HCT116 (cell line): ENCODE measurements around the gene KRT33B. TPM values are rescaled to one million over a fixed set of nuclear protein-coding genes. Genes with fewer than 3 reads are reported as not detected.
A peak's percentile ranks its signal among the peaks of the same experiment; 100 is the strongest.

ENCODE experiments used
- ATAC-seq: fragments of 200-7000 bp; cut with Tn5 transposase; 2 replicates; pipeline ENCODE4 v1.9.1; 2020; ENCODE audit warnings: mild to moderate bottlenecking, moderate library complexity
- BruUV-seq: library from RNA; stranded (reverse); fragments of 400-500 nt; replicated peaks from 2 replicates; lab custom pipeline; 2021; lab: Mats Ljungman, UMichigan
- CTCF ChIA-PET: fragments of 300-600 bp; sonication (Branson Sonifier 250); formaldehyde crosslinking; loops from one replicate; lab custom pipeline; 2021; ENCODE audit warnings: antibody characterized with exemption; lab: Charles Lee
- POLR2A ChIA-PET: fragments of 300-600, 350-600 bp; sonication (Branson Sonifier 250); formaldehyde crosslinking; loops from one replicate; lab custom pipeline; 2021; ENCODE audit warnings: antibody characterized with exemption; lab: Charles Lee
- RAD21 ChIA-PET, 2 experiments: fragments of 300-600 bp; sonication (Branson Sonifier 250); formaldehyde crosslinking; loops; one replicate each; lab custom pipeline; 2023; ENCODE audit warnings: low total read pairs in 2 of 2; ENCODE audit not compliant: uncharacterized antibody in 2 of 2, unreplicated experiment in 2 of 2, low non-redundant PET in 1 of 2; lab: Charles Lee
- DNase-seq: peaks from one replicate; pipeline ENCODE4 v3.0.0-alpha.2; 2010; ENCODE audit warnings: low read depth, low spot score
- H2AFZ ChIP-seq: fragments of 200-600 bp; shearing (Covaris generic), sonication (generic); 2 replicates; pipeline ENCODE4 v1.6.1; 2017; ENCODE audit warnings: low read depth, mixed run types, mixed read lengths, antibody characterized with exemption, low read length; ENCODE audit not compliant: poor library complexity, severe bottlenecking
- H3K27ac ChIP-seq: 2 replicates; pipeline ENCODE4 v1.5.1; 2012; ENCODE audit warnings: low read depth, low read length
- H3K27me3 ChIP-seq: fragments of 200-600 bp; sonication (generic); 2 replicates; pipeline ENCODE4 v1.6.1; 2016; ENCODE audit warnings: mixed run types, low read length, mixed read lengths; ENCODE audit not compliant: insufficient read depth
- H3K36me3 ChIP-seq, 2 experiments: fragments of 200-500 bp in 1 of 2; fragments of 200-600 bp in 1 of 2; sonication (Bioruptor generic) in 1 of 2; sonication (generic) in 1 of 2; 2 replicates each; pipeline versions ENCODE4 v1.5.1 to v1.6.1; 2014 to 2016; ENCODE audit warnings: low read length in 2 of 2, inconsistent platforms in 1 of 2, mixed read lengths in 1 of 2, mixed run types in 1 of 2; ENCODE audit not compliant: insufficient read depth in 2 of 2, control insufficient read depth in 1 of 2
- H3K4me1 ChIP-seq, 2 experiments: fragments of 200-600 bp in 1 of 2; sonication (generic) in 1 of 2; 2 replicates each; pipeline versions ENCODE4 v1.5.1 to v1.6.1; 2012 to 2017; ENCODE audit warnings: low read length in 2 of 2, inconsistent platforms in 1 of 2, mild to moderate bottlenecking in 1 of 2, mixed read lengths in 1 of 2, mixed run types in 1 of 2, moderate library complexity in 1 of 2; ENCODE audit not compliant: insufficient read depth in 2 of 2, control insufficient read depth in 1 of 2
- H3K4me2 ChIP-seq: fragments of 200-600 bp; sonication (generic); 2 replicates; pipeline ENCODE4 v1.6.1; 2017; ENCODE audit warnings: mixed run types, low read length, mixed read lengths
- H3K4me3 ChIP-seq, 2 experiments: fragments of 200-600 bp in 1 of 2; sonication (generic) in 1 of 2; replicated peaks in 1 of 2; 2 replicates each; pipeline ENCODE4 v1.5.1; 2011 to 2016; ENCODE audit warnings: low read length in 2 of 2, control low read depth in 1 of 2, low read depth in 1 of 2, mild to moderate bottlenecking in 1 of 2, mixed read lengths in 1 of 2, mixed run types in 1 of 2
- H3K79me2 ChIP-seq: fragments of 200-600 bp; sonication (generic); 2 replicates; pipeline ENCODE4 v1.6.1; 2017; ENCODE audit warnings: mild to moderate bottlenecking, mixed run types, low read length, moderate library complexity, mixed read lengths; ENCODE audit not compliant: insufficient read depth
- H3K9ac ChIP-seq: fragments of 200-600 bp; sonication (generic); 2 replicates; pipeline ENCODE4 v1.6.1; 2016; ENCODE audit warnings: low read length, mixed read lengths
- H3K9me2 ChIP-seq: fragments of 200-600 bp; sonication (generic), shearing (Covaris generic); 2 replicates; pipeline ENCODE4 v1.6.1; 2017; ENCODE audit warnings: mixed run types, mild to moderate bottlenecking, moderate library complexity; ENCODE audit not compliant: insufficient read depth
- H3K9me3 ChIP-seq, 2 experiments: fragments of 200-500 bp in 1 of 2; fragments of 200-600 bp in 1 of 2; sonication (Bioruptor generic) in 1 of 2; sonication (generic) in 1 of 2; 2 replicates each; pipeline ENCODE4 v1.6.1; 2014 to 2017; ENCODE audit warnings: low read length in 2 of 2, mixed read lengths in 2 of 2, inconsistent platforms in 1 of 2, low read depth in 1 of 2, mild to moderate bottlenecking in 1 of 2, mixed run types in 1 of 2, moderate library complexity in 1 of 2; ENCODE audit not compliant: control insufficient read depth in 1 of 2, insufficient read depth in 1 of 2
- H4K20me1 ChIP-seq: fragments of 200-600 bp; sonication (generic), shearing (Covaris generic); 2 replicates; pipeline ENCODE4 v1.6.1; 2017; ENCODE audit warnings: mixed run types, mild to moderate bottlenecking, moderate library complexity; ENCODE audit not compliant: insufficient read depth
- CEBPB ChIP-seq: IDR thresholded peaks from 2 replicates; pipeline ENCODE4 v1.6.1; 2012; ENCODE audit warnings: low read depth
- CTCF ChIP-seq, 3 experiments: fragments of 200-600 bp in 1 of 3; sonication (generic) in 1 of 3; IDR thresholded peaks in 2 of 3; conservative IDR thresholded peaks in 1 of 3; 2 replicates each; pipeline ENCODE4 v1.5.1; 2012 to 2017; ENCODE audit warnings: low read depth in 2 of 3, low read length in 2 of 3, antibody characterized with exemption in 1 of 3, borderline replicate concordance in 1 of 3, control low read depth in 1 of 3, mild to moderate bottlenecking in 1 of 3, mixed read lengths in 1 of 3, mixed run types in 1 of 3, moderate library complexity in 1 of 3; ENCODE audit not compliant: insufficient read depth in 1 of 3
- EGR1 ChIP-seq: IDR thresholded peaks from 2 replicates; pipeline ENCODE4 v1.6.1; 2012; ENCODE audit warnings: low read depth
- ELF1 ChIP-seq: IDR thresholded peaks from 2 replicates; pipeline ENCODE4 v1.6.1; 2012; ENCODE audit warnings: low read depth, borderline replicate concordance
- EZH2 ChIP-seq: fragments of 200-600 bp; sonication (generic); IDR thresholded peaks from 2 replicates; pipeline ENCODE4 v1.6.1; 2017; ENCODE audit warnings: antibody characterized with exemption, mixed run types
- FOSL1 ChIP-seq: IDR thresholded peaks from 2 replicates; pipeline ENCODE4 v1.6.1; 2012; ENCODE audit warnings: low read depth
- JUND ChIP-seq: IDR thresholded peaks from 2 replicates; pipeline ENCODE4 v1.6.1; 2012
- MAX ChIP-seq: IDR thresholded peaks from 2 replicates; pipeline ENCODE4 v1.6.1; 2012
- RAD21 ChIP-seq: IDR thresholded peaks from 2 replicates; pipeline ENCODE4 v1.6.1; 2012; ENCODE audit warnings: low read depth, mild to moderate bottlenecking
- SRF ChIP-seq: IDR thresholded peaks from 2 replicates; pipeline ENCODE4 v1.6.1; 2012; ENCODE audit warnings: low read depth
- ZFX ChIP-seq: fragments of 450-650 bp; IDR thresholded peaks from 2 replicates; pipeline ENCODE4 v1.6.1; 2017
- intact Hi-C: fragments of 100-400 bp; cut with micrococcal nuclease; formaldehyde crosslinking; loops from 2 replicates; pipeline ENCODE4 v1.10.0; 2022
- total RNA-seq: library from RNA; stranded (reverse); gene quantifications from one replicate; pipeline ENCODE4 v1.2.1, GENCODE V29; 2021; ENCODE audit not compliant: unreplicated experiment

KRT33B gene
- total RNA-seq, 1 experiment from 2014 or later, result not detected

GRCh38 chr17:41407226-41407625, 37.6 kb upstream of the KRT33B start (continued):
- no peak for TF ChIP-seq MAX
- TF ChIP-seq JUND, result no peak
- TF ChIP-seq CTCF (IDR thresholded peaks at IDR 0.05 in 2 of 3, conservative IDR thresholded peaks at IDR 0.05 in 1 of 3; ENCODE audit: borderline replicate concordance in 1 of 3, insufficient read depth in 1 of 3, low read depth in 2 of 3, low read length in 2 of 3), result no peak
- no peak for TF ChIP-seq FOSL1
- TF ChIP-seq EGR1, result no peak
- no peak for TF ChIP-seq ZFX
- TF ChIP-seq CEBPB, result no peak
- no peak for TF ChIP-seq SRF
- TF ChIP-seq ELF1, result no peak
- TF ChIP-seq RAD21, result no peak
- TF ChIP-seq, all 23 proteins: peak for 0

GRCh38 chr17:41406205-41406604, 36.6 kb upstream of the KRT33B start:
- ATAC-seq, result peak; percentile 23; the same call in 1 of the 2 replicates
- peak in 1 of 3 experiments; percentile 90; a peak in 2 of 6 replicates for TF ChIP-seq CTCF (IDR thresholded peaks at IDR 0.05 in 2 of 3, conservative IDR thresholded peaks at IDR 0.05 in 1 of 3; ENCODE audit: borderline replicate concordance in 1 of 3, insufficient read depth in 1 of 3, low read depth in 2 of 3, low read length in 2 of 3)
- no peak for TF ChIP-seq EZH2
- TF ChIP-seq RAD21, result peak; percentile 89
- intact Hi-C loops, result loop anchor here (10.0 kb wide), 2 partner anchors 239 to 601 kb away; no protein-coding TSS in a partner anchor

More at GRCh38 chr17:41406205-41406604, 36.6 kb upstream of the KRT33B start:
- H3K27me3 ChIP-seq, result no peaks in the 10 kb centered on the region
- H2AFZ ChIP-seq, result no peak overlapping the region
- no peak overlapping the region for H3K4me3 ChIP-seq
- ChIA-PET POLR2A (interaction anchor here (0.7 kb wide), 1 partner anchor 93 kb away, joined by 3 read pairs; no protein-coding TSS in a partner anchor), CTCF (interaction anchor here (1.1 to 2.1 kb wide), 3 partner anchors 11 to 242 kb away, joined by 4 to 7 read pairs (median 4); no protein-coding TSS in a partner anchor), RAD21 (interaction anchor here (0.6 to 2.5 kb wide), 2 partner anchors 142 to 506 kb away, joined by 3 to 12 read pairs; no protein-coding TSS in a partner anchor)
- peak overlapping the region; percentile 16; the same call in 1 of the 2 replicates for H3K9ac ChIP-seq
- H3K4me1 ChIP-seq, result peaks cover 40 to 52% of the 10 kb centered on the region in 2 experiments
- H3K36me3 ChIP-seq, result peaks cover 0 to 4% of the 10 kb centered on the region in 2 experiments; a peak in 1 of 4 replicates
- H3K79me2 ChIP-seq, result no peaks in the 10 kb centered on the region
- H4K20me1 ChIP-seq, result no peaks in the 10 kb centered on the region
- 0 out of 2 replicates have a peak overlapping the region, but pooled peaks have one; percentile 14 for H3K27ac ChIP-seq
- DNase-seq, result no peak
- H3K9me3 ChIP-seq, result peaks cover 0 to 3% of the 10 kb centered on the region in 2 experiments; a peak in 1 of 4 replicates
- BruUV-seq, result no TSS peak
- no peaks in the 10 kb centered on the region for H3K9me2 ChIP-seq
- peak overlapping the region; percentile 29; the same call in 1 of the 2 replicates for H3K4me2 ChIP-seq
